Measurements from ENCODE around the gene COMMD7.

COMMD7 gene

DNA sequence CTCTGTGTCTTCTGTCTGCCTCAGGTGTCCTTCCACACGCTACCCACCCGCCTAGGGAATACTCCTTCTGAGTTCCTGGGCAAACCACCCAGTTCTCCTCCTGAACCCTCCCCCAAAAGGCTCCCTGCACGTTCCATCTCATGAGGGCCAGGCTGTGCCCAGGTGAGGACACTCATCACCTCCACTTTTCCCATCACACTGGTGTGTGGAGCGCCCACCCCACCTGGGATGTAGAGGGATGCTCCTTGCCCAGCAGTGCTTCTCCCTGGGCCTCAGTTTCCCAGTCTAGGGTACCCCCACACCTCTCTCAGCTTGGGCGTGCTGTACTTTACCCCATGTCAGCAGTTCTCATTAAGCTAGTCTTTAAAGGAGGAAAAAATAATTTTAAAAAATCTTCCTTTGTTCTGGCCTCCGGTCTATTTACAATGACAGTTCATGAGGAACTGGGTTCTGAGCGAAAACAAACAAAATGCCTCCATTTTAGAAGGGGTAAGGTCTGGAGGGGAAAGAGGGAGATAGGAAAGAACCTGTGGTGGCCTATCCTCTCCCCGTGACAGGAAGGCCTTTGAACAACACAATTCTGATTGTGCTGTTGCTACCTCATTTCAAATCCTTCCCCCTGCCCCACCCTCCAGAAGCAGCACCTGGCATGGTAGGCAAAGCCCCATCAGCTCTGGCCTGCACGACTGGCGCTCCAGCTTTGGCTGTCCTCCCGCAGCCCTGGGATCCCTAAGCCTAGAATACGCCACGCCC is 67.9 kb downstream of the COMMD7 start:
- DNase-seq (ENCODE audit: low read depth): no peak

DNA sequence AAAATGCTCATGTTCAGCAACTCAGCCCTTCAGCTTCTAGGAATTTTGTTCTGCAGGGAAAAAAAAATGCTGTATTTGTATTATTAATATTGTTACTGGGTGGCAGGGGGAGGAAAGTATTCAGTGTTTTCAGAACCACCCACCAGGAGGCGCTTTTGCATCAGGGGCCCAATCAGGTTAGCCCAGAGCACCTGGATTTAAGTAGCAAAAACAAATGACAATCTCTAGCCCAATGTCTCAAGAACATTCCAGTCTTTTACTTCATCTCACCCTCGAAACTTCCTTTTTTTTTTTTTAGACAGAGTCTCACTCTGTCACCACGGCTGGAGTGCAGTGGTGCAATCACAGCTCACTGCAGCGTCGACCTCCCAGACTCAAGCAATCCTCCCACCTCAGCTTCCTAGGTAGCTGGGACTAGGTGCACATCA is 68.9 kb downstream of the COMMD7 start:
- peak; percentile 63 for DNase-seq (ENCODE audit: low read depth)

DNA sequence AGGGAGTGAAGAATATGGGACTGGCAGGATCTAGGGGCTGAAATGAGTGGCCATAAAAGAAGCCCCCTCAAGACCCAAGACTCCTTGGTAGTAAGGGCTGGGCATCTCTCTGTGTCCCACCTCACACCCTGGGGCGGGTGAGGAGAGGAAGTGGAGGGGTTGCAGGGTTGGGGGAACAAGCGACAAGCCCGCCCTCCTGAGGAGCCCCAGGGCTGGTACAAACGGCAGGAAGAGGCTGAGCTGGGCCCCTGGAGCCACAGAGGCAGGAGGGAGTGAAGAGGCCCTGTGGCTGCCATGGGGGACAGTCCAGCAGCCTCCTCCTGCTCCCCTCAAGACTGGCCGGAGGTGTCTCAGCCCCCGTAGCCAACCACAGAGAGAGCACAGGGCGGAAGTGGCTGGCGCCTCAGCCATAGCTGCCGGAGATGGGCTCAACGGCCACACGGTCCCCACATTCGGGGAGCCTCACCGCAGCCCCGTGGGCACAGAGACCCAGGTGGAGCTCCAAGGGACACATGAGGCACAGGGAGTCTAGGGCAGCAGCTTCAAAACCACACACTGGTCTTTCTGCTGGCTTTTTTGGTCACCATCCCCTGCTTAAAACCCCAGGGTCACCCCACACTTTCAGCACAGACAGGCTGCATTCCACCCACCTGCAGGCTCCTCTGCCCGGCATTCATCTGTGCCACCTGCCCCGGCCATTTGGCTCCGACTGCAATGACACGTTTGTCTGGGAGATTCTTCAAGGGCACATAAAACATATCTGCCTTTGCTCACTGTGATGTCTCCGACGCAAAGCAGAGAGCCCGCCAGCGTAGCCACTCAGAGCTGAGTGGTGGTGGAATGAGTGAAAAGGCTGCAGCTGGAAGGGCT is 70.0 kb downstream of the COMMD7 start:
- peak; percentile 23 for DNase-seq (ENCODE audit: low read depth)

DNA sequence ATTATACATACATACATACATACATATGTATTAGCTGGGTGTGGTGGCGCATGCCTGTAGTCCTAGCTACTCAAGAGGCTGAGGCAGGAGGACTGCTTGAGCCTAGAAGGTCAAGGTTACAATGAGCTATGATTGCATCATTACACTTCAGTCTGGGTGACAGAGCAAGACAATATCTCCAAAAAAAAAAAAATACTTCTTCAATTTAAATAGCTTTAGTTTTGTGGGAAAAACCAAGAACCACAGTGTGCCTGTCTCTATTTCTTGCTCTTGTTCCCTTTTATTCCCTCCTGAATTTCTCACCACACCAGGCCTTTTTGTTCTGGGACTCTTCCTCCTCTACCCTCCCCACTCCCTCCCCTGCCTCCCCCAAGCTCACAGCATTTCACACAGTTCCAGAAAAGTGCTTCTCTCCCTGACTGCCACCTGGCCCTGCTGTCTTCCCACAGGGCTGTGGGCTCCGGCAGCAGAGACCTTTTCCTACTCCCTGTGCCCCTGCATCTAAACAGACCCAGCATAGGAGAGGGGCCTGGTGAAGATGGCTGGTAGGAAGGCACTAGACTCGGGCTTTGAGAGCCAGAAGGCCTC is 70.8 kb downstream of the COMMD7 start:
- DNase-seq (ENCODE audit: low read depth): no peak

DNA sequence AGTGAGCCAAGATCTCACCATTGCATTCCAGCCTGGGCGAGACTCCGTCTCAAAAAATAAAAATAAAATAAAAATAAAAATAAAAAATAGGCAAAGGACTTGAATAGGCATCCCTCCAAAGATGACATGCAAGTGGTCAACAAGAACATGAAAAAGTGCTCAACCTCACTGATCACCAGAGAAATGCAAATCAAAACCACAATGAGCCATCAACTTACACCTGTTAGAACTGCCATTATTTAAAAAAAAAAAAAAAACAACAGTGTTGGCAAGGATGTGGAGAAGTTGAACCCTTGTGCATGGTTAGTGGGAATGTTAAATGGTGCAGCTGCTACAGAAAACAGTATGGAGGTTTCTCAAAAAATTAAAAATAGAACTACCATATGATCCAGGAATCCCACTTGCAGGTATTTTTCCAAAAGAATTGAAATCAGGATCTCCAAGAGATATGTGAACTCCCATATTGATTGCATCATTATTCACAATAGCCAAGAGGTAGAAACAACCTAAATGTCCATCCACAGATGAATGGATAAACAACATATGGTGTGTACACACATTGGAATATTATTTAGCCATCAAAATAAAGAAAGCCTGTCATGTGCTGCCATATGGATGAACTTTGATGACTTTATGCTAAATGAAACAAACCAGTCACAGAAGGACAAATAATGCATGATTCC is 72.4 kb downstream of the COMMD7 start:
- no peak for DNase-seq (ENCODE audit: low read depth)

DNA sequence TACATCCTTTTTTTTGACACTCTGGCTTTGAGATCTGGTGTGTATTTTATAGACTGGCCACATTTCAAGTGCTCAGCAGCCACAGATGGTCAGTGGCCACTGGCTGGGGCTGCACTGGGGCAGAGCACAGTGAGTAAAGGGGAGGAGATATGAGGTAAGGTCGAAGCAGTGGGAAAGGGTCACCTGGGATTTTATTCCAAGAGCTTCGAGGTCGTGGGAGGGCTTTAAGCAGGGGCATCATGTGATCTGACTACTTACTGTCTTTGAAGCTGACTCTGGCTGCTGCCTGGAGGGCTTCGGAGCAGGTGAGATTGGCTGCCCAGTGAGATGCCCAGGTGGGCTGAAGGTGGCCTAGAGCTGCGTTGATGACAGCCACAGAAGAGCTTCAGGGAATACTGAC is 76.2 kb downstream of the COMMD7 start:
- no peak for DNase-seq (ENCODE audit: low read depth)

DNA sequence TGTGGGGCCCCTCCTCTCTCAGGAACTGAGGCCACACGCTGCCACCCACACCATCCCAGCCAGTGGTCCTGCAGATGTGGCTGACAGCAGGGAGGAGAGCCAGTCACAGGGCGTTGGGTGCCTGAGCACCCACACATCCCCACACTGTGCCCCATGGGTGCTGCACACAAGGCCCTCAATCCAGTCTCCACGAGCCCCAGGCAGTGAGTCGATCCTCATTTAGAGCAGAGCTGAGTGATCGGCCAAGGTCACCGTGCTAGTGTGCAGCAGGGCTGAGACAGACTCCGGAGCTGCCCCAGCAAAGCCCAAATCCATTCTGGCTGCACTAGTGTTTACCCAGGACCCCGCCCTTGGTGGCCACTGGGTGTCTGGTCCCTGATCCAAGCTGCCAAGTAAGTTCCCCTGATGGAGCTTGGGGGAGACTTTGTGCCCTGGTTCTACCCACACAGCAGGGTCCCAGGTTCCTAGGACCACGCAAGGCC is 78.5 kb downstream of the COMMD7 start:
- DNase-seq (ENCODE audit: low read depth): no peak

DNA sequence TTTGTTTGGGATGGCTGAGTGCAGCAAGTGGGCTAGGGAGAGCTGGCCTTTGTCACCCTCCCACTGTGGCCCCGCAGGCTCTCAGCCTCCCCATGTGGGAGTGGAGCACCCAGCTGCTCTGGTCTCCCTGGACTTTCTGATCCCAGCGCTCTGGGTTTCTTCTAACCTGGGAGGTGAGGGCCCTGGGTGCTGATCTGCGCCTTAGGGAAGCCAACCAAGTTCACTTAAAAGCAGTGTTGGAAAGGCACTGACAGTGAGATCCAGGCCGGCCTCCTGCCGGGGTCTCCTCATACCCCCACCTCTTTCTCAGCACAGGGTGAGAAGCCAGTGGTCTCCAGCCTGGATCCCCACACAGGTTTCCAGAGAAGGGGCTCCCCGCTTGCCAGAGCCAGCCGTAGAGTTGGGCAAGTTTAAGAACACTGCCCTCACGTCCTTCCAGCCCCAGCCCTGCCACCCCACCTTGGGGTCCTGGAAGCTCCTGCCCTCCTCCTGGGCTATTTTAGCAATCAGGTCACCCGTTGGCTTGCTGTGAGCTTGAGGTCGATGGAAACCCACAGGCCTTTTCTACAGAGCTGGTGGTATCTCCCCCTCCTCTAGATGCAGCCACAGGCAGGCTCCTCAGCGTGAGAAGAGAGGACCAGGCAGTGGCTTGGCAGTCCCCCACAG is 79.1 kb downstream of the COMMD7 start:
- no peak for DNase-seq (ENCODE audit: low read depth)

DNA sequence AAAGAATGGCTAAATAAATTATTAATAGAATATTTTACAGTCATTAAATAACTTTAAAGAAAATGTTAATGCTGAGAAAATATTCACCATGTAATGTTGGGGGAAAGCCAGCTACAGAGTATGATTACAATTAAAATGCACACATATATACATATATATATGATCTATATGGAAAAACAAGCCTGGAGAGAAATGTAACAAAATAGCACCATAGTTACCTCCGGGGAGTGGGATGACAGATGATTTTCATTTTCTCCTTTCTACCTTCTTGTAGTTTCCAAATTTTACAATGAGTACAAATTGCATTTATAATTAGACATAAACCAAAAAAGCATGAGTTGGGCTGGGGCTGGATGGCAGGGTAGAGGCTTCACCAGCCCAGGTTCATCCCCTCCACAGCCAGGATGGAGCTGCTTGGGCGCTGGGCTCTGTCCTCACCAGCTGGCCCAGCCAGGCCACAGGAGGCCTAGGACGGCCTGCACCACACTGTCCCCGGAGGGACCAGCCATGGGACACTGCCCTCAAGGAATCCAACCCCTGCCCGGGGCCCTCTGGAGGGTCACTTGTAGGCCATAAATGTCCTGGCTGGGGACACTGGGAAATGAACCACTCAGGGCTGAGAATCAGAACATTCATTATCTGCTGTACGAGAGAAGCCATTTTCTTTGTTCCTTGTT is 79.8 kb downstream of the COMMD7 start:
- DNase-seq (ENCODE audit: low read depth): no peak

DNA sequence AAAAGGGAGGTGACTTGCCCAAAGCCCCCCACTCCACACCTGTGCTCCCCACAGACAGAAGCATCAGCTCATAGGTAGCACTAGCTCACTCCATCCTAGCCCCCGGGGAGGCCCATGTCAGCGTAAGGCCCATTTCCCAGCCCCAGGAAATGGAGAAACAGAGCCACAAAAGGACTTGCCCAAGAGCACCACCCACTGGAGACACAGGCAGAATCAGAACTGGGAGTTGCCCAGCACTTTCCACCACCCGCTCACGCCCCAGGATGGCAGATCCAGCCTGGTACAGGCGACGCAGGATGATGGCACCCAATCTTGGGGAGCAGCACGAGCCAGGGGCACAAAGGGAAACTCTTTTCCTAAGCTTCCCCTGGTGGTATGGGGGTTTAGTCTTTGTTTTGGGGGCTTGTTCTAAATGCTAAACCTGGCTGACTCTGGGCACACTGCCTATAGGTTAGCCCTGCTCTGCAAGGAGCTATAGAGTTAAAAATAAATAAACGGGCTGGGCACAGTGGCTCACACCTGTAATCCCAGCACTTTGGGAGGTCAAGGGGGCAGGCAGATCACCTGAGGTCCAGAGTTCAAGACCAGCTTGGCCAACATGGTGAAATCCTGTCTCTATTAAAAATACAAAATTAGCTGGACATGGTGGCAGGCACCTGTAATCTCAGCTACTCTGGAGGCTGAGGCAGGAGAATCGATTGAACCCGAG is 81.3 kb downstream of the COMMD7 start:
- DNase-seq (ENCODE audit: low read depth): no peak

DNA sequence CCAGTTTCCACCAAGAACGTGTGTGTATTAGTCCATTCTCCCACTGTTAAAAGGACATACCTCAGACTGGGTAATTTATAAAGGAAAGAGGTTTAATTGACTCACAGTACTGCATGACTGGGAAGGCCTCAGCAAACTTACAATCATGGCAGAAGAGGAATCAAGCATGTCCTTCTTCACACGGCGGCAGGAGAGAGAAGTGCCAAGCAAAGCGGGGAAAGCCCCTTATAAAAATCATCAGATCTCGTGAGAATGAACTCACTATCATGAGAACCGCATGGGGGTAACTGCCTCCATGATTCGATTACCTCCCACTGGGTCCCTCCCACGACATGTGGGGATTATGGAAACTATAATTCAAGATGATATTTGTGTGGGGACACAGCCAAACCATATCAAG is 82.6 kb downstream of the COMMD7 start:
- no peak for DNase-seq (ENCODE audit: low read depth)

DNA sequence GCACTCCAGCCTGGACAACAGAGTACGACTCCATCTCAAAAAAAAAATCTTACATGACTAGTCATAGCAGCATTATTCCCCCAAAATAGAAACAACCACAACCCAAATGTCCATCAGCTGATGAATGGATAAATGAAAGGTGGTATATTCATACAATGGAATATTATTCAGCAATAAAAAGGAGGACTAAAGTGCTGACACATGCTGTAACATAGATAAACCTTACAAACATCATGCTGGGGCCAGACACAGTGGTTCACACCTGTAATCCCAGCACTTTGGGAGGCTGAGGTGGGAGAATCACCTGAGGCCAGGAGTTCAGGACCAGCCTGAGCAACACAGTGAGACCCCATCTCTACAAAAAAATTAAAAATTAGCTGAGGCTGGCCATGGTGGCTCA is 86.4 kb downstream of the COMMD7 start:
- no peak for DNase-seq (ENCODE audit: low read depth)

DNA sequence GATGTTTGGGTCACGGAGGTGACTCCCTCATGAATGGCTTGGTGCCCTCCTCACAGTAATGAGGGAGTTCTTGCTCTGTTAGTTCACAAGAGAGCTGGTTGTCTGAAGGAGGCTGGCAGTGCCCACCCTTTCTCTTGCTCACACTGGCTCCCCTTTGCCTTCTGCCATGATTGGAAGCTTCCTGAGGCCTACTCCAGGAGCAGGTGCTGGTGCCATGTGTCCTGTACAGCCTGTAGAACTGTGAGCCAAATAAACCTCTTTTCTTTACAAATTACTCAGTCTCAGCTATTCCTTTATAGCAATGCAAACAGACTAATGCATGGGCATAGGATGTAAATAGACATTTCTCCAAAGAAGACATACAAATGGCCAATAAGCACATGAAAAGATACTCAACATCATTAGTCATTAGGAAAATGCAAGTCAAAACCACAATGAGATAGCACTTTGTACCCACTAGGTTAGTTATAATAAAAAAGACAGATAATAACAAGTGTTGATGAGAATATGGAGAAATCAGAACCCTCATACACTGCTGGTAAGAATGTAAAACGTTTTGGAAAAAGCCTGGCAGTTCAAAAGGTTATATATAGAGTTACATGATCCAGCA is 87.3 kb downstream of the COMMD7 start:
- no peak for DNase-seq (ENCODE audit: low read depth)

DNA sequence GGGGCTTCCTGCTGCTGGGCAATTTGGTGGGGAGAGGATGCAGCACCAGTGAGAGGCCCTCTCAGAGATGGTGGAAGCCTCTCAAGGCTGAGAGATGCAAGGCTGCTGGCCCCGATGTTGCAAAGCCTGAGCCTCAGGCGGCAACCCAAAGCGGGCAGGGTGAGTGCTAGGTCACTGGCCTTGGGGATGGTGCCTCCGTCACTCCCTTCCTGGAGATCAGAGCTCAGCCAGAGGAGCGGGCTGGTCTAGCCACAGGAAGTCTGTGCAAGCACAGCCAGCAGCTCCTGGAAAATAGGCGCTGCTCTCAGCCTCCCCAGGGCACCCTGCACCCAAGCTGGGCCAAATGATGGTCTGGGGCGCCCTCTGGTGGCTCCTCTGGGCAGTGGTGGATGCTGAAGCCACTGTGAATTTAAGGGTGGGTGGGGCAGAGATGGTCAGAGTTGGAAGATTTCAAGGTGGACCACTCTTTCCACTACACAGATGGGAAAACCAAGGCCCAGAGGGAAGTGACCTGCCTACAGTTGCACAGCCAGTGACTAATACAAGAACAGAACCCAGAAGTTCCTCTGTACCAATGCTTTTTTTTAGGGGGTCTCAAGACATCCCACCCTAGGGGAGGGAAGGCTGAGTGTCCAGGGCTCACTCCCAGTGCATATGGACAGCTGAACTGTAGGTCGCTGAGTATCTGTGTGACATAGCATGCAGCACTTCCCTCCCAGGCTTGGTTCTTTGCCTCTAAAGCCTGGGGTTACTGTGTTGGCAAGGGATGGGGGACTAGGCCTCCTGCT is 90.3 kb downstream of the COMMD7 start:
- DNase-seq (ENCODE audit: low read depth): peak; percentile 80
